Liver (tissue), 3 donors: ENCODE measurements around the gene SLC9A8.

Experiments used
- ATF3 ChIP-seq: IDR thresholded peaks from 2 replicates; pipeline ENCODE4 v1.6.1; 2016; ENCODE audit warnings: antibody characterized with exemption
- CTCF ChIP-seq: fragments of 150-350 bp; IDR thresholded peaks from 2 replicates; pipeline ENCODE4 v1.5.1; 2017; ENCODE audit warnings: improper control_type of control experiment, low read depth, low read length; ENCODE audit not compliant: missing input control
- EGR1 ChIP-seq, 2 donors: IDR thresholded peaks; 2 replicates each; pipeline ENCODE4 v1.6.1; 2016 to 2018; ENCODE audit warnings: antibody characterized with exemption in 2 of 2, low read depth in 2 of 2
- FOXA1 ChIP-seq: IDR thresholded peaks from 2 replicates; pipeline ENCODE4 v1.6.1; 2016; ENCODE audit warnings: antibody characterized with exemption
- HNF4A ChIP-seq, 2 donors: conservative IDR thresholded peaks; 2 replicates each; pipeline ENCODE4 v1.6.1; 2016; ENCODE audit warnings: antibody characterized with exemption in 2 of 2, mild to moderate bottlenecking in 2 of 2
- JUND ChIP-seq, 2 donors: IDR thresholded peaks; 2 replicates each; pipeline ENCODE4 v1.6.1; 2016; ENCODE audit warnings: antibody characterized with exemption in 2 of 2
- MAX ChIP-seq: IDR thresholded peaks from 2 replicates; pipeline ENCODE4 v1.6.1; 2016; ENCODE audit warnings: antibody characterized with exemption
- RAD21 ChIP-seq, 2 donors: IDR thresholded peaks; 2 replicates each; pipeline ENCODE4 v1.6.1; 2016; ENCODE audit warnings: antibody characterized with exemption in 2 of 2, mild to moderate bottlenecking in 2 of 2
- RXRA ChIP-seq, 2 donors: IDR thresholded peaks; 2 replicates each; pipeline ENCODE4 v1.6.1; 2017 to 2018; ENCODE audit warnings: antibody characterized with exemption in 2 of 2, mild to moderate bottlenecking in 1 of 2
- SP1 ChIP-seq: IDR thresholded peaks from 2 replicates; pipeline ENCODE4 v1.6.1; 2018; ENCODE audit warnings: antibody characterized with exemption, mild to moderate bottlenecking
- TAF1 ChIP-seq: conservative IDR thresholded peaks from 2 replicates; pipeline ENCODE4 v1.6.1; 2016; ENCODE audit warnings: antibody characterized with exemption, mild to moderate bottlenecking
- YY1 ChIP-seq: IDR thresholded peaks from 2 replicates; pipeline ENCODE4 v1.6.1; 2016; ENCODE audit warnings: antibody characterized with exemption, mild to moderate bottlenecking
- ZBTB33 ChIP-seq: IDR thresholded peaks from 2 replicates; pipeline ENCODE4 v1.6.1; 2016; ENCODE audit warnings: antibody characterized with exemption
- donor health status: healthy.
- donor health status: healthy.

- TF ChIP-seq MAX = no peak
- TF ChIP-seq CTCF = no peak
- TF ChIP-seq ATF3 = no peak
- no peak for TF ChIP-seq SP1
- no peak for TF ChIP-seq RAD21 (IDR thresholded peaks at IDR 0.05)
- TF ChIP-seq TAF1 = no peak
- TF ChIP-seq JUND (IDR thresholded peaks at IDR 0.05) = no peak
- TF ChIP-seq YY1 = no peak
- no peak for TF ChIP-seq FOXA1
- no peak for TF ChIP-seq EGR1 (IDR thresholded peaks at IDR 0.05; ENCODE audit: low read depth in 2 of 2)
- no peak for TF ChIP-seq RXRA (IDR thresholded peaks at IDR 0.05)
- no peak for TF ChIP-seq HNF4A (conservative IDR thresholded peaks at IDR 0.05)
- TF ChIP-seq ZBTB33 = no peak
Measured at GRCh38 chr20:49908258-49908565, 95.6 kb downstream of the SLC9A8 start.
